GM21576 (cell line): Measurements from ENCODE around the gene SEMA6B.
"Not testable (repeated sequence)": the region's sequence is repeated elsewhere in the genome, so short reads cannot be mapped to it uniquely, and the experiment has no call there.

Experiments used
- ATAC-seq: cut with Tn5 transposase; IDR thresholded peaks from one replicate; pipeline ENCODE4 v1.9.1; 2021; ENCODE audit warnings: mild to moderate bottlenecking, moderate library complexity; ENCODE audit not compliant: unreplicated experiment

SEMA6B gene

GRCh38 chr19:4559569-4559968, at the start of gene SEMA6B:
TSS of gene SEMA6B (minus strand) at chr19:4559684. CDS start at chr19:4558457, 1,227 bp downstream.
- ATAC-seq = no peak

- ATAC-seq = no peak
These were observed 47.6 kb upstream of the SEMA6B start for GRCh38 chr19:4606921-4607678.

- ATAC-seq = no peak
These were observed 46.7 kb upstream of the SEMA6B start for GRCh38 chr19:4606181-4606580.

- no peak for ATAC-seq
These were observed 45.4 kb upstream of the SEMA6B start for GRCh38 chr19:4604912-4605311.

- no peak for ATAC-seq
These were observed 43.4 kb upstream of the SEMA6B start for GRCh38 chr19:4602915-4603314.

- no peak for ATAC-seq
These were observed 42.8 kb upstream of the SEMA6B start for GRCh38 chr19:4602173-4602788.

GRCh38 chr19:4600893-4601292, 41.4 kb upstream of the SEMA6B start:
- no peak for ATAC-seq

GRCh38 chr19:4600082-4600481, 40.6 kb upstream of the SEMA6B start:
- no peak for ATAC-seq

- ATAC-seq = no peak
These were observed 39.2 kb upstream of the SEMA6B start for GRCh38 chr19:4598712-4599111.

GRCh38 chr19:4597975-4598671, 38.6 kb upstream of the SEMA6B start:
- ATAC-seq = no peak

- ATAC-seq = no peak
These were observed 37.9 kb upstream of the SEMA6B start for GRCh38 chr19:4597278-4597974.

GRCh38 chr19:4596033-4596904, 36.8 kb upstream of the SEMA6B start:
- no peak for ATAC-seq

- not testable (repeated sequence) for ATAC-seq
These were observed 35.7 kb upstream of the SEMA6B start for GRCh38 chr19:4595158-4595557.

GRCh38 chr19:4594201-4594600, 34.7 kb upstream of the SEMA6B start:
- ATAC-seq = no peak

GRCh38 chr19:4593409-4593851, 33.9 kb upstream of the SEMA6B start:
- no peak for ATAC-seq

GRCh38 chr19:4592445-4592844, 33.0 kb upstream of the SEMA6B start:
- no peak for ATAC-seq

- ATAC-seq = no peak
These were observed 31.8 kb upstream of the SEMA6B start for GRCh38 chr19:4591320-4591719.

GRCh38 chr19:4590559-4590958, 31.1 kb upstream of the SEMA6B start:
- no peak for ATAC-seq

GRCh38 chr19:4589579-4590410, 30.3 kb upstream of the SEMA6B start:
- no peak for ATAC-seq
